GM21526 (cell line): ENCODE data around the gene EARS2.

Source experiments
- ATAC-seq: cut with Tn5 transposase; IDR thresholded peaks from one replicate; pipeline ENCODE4 v1.9.1; 2021; ENCODE audit warnings: moderate library complexity; ENCODE audit not compliant: unreplicated experiment, low FRiP score

Gene EARS2

DNA sequence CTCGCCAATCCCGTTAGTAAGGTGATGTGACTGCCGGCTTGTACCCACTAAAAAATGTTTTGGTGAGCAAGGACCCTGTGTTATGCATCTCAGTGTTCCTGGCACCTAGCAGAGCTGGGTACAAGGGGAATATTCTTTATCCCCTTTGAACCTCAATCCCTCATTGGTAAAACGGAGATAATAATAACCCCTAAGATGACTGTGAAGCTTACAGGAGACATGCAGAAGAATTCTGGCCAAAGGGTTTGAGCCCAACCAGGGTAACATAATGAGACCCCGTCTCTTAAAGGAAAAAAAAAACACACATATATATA, 47.8 kb downstream of the EARS2 start:
- ATAC-seq, result no peak

DNA sequence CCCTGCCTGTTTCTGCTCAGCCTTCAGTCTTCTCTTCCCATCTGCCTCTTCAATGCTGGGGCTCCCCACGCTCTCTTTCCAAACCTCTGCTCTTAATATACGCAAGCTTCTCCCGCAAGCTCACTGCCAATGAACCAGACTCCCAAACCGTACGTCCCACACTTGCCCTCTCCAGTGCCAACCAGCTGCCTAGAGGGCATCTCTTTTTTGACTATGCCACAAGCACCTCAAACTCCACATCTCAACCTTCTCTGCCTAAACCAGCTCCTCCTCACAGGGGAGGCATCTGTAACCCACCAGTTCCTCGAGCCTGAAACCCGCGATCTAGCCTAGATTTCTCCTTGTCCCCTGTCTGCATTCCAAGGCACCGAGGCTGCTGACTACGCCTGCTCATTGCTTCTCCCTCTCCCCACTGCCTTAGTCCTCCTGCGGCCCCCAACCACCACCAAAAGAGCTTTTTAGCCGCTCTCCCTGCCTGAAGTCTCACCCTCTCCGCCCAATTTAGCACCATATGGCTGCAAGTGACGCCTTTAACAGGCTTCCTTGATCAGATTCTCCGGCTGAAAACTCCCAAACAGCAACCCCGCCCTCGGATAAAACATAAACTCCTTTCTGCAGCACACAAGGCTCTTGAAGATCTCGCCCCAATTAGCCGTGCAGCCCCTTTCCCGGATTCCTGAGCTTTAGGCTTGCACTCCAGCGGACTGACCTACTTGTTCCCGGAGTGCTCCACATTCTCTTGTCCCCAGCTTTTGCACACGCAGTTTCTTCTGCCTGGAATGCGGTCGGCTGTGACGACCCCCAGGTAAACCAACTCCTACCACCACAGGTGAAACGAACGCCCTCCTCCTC, 48.3 kb downstream of the EARS2 start:
- ATAC-seq, result no peak

DNA sequence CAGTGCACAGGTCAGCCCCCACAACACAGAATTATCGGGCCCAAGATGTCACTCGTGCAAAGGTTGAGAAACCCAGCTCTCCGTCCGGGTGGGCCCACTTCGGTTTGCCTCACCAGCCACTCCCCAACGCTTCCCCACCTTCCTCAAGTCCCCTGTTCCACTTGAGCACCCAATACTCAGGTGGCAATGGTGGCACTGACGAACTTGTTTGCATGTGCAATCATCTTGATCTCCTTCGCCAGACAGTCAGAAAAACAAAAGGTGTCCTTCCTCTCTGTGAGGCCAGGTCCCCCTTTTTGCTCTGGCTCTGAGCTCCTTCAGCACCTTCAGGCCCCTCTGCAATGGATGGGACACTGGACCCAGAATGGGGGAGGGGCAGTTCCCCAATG, 50.5 kb downstream of the EARS2 start:
- ATAC-seq, result no peak

DNA sequence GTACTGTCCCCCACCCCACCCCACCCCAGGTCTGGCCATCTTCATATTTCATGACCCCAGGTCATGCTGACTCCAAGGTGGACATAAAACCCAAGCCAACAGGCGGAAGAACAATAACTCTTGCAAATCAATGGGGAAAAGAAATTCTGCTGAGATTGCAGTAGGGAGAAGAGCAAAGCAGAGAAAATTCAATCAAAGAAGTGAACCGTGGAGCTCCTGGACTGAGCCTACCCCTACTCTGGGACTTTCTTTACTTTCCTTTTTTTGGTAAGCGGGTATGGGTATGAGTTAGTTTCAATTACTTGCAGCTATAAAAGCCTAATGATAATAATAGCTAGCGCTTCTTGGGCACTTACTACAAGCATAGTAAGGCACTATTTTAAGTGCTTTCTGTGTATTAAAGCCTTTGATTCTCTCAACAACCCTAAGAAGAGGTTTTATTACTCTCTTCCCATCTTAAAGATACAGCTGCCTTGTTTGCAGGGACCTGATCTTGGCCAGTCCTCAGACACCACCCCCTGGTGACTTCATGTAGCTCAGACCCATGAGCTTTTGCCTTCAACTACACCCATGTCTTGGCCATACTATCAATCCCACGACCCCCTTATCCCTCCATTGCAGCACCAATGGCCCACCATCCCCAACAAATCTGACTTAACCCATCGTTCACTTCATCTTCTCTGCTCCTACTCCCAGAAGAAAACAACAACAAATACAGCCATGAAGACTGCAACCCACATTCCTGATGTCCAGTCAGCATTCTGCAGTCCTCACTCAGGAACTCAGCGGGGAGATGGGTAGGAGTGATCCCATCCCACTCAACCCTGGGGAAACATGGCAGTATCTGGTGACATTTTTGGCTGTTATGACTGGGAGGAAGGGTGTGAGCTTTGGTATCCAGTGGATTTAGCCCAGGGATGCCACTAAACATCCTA, 51.2 kb downstream of the EARS2 start:
- no peak for ATAC-seq

DNA sequence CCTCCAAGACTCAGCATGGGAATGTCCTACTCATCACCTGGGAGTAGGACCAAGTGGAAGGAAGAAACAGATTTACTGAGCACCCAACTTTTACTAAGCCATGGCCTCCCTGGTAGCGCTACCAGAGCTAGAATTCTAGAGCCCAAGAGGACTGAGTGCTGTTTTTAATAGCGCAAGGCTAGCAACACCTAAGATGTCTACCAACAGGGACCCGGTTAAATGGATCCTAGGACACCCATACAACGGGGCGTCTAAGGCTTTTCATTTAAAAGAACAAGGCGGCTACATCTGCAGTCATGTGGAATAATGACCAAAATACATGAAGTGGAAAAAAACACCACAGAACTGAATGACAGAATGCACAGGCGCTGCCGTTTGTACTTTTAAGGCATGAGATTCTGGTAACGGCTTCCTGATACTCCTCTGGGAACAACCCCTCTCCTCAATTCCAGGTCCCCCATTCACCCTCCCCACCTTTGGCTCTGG, 51.9 kb downstream of the EARS2 start:
- no peak for ATAC-seq

DNA sequence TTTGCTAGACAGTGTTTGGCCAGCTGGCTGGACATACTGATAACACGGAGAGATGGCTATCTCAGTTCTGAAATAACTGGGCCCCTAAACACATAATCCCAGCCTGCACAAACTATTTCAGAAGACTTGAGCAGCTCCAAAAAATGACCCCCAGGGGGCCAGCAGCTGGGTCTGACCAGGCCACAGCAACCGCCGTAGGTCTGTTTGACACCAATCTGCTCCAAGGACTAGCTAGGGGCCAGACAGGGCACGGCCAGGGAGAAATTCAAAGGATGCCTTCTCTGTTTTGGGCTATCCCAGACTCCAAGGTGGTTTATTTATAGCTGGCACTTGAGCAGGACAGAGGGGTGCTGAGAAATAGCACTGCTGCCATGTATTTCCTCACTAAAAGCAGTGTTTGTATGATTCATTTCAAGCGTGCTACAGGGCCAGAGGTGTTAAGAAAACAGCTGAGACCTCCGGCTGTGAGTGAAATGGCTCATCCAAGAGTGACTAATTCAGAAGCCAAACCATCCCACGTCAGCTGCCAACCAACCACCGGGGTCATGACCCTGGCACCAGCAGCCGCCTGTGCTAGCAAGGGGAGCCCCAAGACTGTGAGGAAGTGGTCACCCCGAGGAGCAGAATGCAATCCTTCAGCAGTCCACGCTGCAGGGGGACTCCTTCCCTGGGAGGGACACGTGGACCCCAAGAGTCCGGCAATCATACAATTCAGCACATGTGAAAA, 52.5 kb downstream of the EARS2 start:
- ATAC-seq, result no peak

DNA sequence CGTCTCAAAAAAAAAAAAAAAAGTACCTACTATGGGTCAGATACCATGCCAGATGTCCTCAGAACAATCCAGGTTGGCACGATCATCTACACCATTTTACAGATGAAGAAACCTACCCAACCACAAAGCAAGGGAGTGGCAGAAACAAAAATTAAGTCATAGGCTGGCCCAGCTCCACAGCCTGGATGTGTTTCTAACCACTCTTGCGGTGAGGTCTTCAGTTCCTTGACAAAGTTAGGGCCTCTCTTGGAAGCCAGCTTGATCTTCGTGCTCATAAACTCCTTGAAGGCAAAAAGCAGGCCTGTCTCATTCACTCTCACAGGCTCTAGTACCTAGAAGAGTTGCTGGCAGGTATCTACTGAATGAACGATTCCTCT, 53.1 kb downstream of the EARS2 start:
- no peak for ATAC-seq

DNA sequence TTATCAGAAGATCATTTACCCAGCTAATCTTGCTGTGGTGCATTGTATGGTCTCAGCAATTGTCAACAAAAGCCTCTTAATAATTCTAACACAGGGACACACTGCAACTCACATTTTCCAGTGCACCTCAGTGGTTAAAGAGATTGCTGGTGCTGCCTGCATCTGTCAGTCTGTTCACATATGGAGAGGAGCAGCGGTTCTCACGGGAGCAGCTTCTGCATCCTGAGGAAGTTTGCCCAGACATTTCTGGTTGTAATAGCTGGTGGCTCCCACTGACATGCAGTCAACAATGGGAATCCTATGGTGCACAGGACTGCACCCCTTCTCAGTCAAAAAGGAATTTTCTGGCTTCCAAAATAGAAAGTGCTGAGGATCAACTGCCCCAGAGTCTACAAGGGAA, 54.7 kb downstream of the EARS2 start:
- ATAC-seq, result no peak

DNA sequence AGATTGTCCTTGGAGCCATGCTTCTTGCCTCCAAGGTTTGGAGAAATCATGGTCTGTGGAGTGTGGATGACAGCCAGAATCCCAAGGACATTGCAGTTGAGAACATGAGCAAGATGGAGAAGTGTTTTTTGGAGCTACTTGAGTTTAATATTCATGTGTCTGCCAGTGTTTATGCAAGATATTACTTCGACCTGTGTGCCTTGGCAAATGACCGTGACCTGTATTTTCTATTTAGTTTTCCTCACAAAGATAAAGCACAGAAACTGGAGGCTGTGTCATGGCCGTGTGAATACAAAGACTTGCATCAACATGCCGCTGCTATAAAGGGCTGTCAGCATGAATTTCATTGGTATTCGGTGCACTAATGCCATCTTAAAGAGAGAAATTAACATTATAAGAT, 55.9 kb downstream of the EARS2 start:
- ATAC-seq, result no peak

DNA sequence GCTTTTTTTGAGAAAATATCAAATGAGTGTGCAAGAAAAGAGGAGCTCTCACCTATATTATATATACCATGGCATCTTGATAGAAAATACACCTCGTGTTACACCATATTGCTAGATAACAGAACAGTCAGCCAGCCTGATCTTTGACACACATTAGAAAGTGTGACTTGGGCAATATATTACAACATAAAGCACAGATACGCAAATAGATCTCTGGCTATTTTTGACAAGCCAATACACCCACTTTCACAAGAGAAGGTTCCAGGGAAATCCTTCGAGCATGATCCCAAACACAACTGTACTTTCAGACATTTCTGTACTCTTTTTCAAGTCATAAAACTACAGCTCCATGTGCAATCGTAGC, 56.3 kb downstream of the EARS2 start:
- no peak for ATAC-seq

DNA sequence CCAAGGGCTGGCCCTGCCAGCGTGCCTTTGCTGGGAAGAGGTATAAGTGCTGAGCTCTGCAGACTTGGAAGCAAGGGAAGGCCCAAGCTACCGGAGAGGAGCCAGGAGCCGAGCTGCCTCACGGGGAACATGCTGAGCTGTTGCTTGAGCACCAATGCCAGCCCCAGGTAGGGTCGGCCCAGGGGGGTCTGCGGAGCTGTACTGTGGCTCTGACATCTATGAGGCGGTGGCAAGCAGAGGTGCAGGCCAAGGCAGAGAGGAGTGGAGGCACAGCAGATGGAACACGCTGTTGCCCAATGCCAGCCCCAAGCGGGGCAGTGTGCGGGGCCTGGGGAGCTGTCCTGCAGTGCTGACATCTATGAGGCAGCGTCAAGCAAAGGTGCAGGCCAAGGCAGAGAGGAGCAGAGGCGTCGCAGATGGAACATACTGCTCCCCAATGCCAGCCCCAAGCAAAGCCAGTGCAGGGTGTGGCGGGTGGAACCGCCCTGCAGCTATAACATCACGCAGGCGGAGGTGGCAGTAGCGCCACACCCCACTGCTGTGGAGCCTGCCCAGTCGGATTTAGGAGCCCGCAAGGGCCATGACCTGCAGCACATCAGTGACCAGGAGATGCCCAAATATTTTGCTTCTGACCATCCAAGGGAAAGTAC, 56.8 kb downstream of the EARS2 start:
- no peak for ATAC-seq

DNA sequence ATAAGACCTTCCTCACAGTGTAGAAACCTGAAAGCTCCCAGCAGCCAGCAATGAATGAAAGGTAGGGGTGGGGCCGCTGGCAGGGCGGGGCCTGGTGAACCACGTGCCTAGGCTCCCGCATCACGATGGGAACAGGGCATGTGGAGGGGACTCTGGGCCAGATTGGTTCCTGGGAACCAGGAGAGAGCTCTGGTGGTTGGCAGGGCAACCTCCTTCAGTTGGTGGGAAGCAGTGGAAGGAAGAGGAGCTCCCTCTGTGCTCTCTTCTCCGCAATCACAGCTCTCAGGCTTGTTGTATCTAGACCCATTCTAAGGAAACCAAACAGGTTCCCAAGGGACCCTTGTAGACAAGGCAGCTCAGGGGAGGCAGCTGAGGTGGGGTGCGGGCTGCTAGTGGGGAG, 57.3 kb downstream of the EARS2 start:
- no peak for ATAC-seq

DNA sequence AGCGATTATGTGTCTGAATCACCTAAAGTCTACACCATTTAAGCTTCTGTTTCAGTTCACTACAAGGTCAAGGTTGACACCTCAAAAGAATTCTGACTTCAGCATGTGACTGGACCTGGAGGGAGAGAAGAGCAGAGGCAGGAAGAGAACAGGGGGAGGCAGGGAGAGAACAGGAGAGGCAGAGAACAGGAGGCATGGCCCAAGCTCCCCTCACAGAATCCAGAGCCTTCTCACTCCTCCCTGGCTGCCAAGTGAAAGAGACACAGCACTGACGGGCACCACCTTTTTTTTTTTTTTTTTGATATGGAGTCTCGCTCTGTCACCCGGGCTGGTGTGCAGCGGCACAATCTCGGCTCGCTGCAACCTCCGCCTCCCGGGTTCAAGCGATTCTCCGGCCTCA, 58.3 kb downstream of the EARS2 start:
- ATAC-seq, result no peak

DNA sequence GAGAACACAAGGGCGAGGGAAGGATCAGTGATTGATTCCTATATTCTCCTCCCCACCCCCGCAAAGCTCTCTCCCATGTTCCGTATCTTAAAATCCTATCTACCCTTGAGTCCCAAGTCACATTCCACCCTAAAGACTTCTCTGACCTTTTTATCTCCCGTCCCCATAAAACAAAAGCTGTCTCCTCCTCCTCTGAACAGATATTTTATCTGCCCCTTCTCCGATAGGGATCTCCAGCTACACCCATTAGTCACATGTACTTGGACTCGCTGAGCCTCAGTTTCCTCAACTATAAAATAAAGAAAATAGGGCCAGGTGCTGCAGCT, 59.6 kb downstream of the EARS2 start:
- no peak for ATAC-seq

DNA sequence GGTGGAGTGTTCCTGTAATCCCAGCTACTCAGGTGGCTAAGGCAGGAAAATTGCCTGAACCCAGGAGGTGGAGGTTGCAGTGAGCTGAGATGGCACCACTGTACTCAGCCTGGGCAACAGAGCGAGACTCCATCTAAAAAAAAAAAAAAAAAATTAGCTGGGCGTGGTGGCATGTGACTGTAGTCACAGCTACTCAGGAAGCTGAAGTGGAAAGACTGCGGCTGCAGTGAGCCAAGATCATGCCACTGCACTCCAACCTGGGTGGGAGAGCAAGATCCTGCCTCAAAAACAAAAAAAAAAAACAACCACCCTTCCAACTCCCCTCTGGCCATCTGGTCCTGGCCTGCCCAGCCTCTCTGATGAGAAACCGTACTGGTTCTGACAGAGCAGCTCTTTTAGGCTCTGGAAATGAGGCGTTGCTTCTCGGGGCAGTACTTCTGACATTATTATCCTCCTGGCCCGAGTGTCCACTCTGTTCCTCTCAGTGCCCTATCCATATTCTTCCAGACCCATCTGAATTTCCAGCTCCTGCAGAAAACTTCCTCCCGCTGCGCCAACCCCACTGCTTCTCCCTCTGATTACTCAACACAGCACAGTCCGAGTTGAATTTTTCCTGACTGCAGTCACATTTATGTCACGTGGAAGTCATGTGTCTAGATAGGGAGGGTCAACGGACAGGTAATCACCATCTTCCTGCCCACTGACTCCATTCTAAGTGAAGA, 60.2 kb downstream of the EARS2 start:
- no peak for ATAC-seq

DNA sequence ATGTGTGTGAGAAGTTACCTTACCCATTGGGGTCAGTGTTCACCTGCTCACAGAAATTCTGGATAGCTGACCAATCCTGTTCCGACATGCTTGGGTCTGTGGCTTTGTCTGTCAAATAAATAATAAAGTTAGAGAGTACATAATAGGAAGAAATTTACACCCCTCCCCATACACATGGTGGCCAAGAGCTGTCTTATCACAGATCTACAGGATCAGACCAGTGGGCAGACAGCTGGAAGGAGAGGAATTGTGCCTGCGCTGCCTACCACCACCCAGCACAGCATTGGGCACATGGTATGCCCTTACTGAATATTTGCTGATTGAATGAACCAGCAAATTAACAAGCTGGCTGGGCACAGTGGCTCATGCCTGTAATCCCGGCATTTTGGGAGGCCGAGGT, 61.5 kb downstream of the EARS2 start:
- ATAC-seq, result no peak

DNA sequence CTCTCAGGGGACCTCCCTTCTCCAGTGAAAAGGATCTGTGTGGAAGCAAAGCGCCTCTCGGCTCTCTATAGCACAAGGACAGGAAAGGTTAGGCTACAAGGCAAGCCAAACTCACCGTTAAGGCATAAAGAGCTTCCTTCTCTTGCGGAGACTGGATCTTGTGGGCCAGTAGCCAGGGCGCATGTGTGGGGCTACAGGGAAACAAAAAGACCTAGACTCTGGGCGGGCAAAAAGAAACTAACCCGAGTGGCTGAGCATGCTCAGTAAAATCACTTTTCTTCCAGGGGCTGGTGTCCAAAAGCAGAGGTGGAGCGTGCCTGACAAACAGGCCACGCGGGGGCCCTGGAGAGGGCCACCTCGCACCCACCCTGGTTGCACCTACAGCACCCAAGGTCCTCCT, 63.0 kb downstream of the EARS2 start:
- no peak for ATAC-seq

DNA sequence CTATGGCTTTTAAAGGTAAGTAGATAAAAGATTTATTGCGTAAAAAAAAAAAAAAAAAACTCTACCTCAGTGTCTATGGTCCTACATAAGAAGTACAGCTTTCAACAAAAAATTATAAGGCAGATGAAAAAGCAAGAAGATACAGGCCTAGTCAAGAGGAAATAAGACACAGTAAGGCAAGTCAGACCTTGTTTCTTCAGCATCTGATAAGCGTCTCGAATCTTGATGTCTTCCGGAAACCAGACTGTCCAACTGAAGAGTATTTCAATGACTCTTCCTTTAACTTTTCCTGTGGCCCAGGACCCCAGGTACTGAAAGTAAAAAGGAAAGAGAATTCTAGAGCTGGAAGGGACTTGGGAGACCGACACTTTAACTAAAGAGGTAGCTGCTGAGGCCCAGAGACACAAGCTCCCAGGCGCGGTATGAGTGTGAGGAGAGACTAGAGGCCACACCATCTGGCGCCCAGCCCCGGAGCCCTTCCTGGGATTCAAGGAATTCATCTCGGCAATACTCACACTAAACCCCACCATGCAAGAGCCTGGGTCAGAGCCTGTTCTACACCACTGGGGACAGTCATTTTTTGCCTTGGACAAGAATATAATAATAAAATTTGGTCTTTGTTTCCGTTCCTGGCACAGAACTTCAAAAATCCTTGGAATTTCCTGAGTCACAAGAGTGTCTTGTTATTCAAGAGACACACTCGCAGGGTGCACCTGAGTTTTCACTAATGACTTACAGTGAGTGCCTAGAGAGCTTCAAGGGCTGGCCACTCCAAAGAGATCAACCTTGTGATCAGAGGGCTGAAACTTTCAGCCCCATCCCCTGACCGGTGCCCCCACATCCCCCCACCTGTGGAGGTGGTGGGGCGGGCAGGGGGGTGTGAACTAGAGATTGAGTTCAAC, 65.4 kb downstream of the EARS2 start:
- no peak for ATAC-seq

DNA sequence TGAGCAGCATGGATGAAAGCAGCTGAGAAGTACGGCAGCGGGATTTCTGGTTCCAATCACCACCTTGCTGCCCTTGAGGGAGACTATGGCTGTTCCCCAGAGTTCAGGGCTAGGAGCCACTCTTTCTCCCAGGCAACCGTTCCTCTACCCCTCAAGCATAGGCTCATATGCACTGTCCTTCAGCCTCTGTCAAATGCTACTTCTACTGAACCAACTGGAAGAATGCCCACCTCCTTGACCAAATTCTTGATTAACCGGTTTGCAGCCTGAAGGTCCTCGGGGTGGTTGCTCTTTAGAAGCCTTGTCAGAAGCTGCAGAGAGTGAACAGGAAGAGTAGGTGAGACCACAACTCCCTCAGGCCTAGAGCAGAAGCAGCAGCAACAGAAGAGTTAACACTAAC, 70.7 kb downstream of the EARS2 start:
- ATAC-seq, result no peak
